Lower lobe of right lung (tissue), 2 donors: ENCODE measurements around the gene TECRL. TPM values are rescaled to one million over a fixed set of nuclear protein-coding genes. Genes with fewer than 3 reads are reported as not detected.

ENCODE experiments used
- ATAC-seq, 2 donors: fragments of 200-7000 bp; cut with Tn5 transposase; one replicate each; pipeline ENCODE4 v1.9.1; 2020 to 2022; ENCODE audit warnings: mild to moderate bottlenecking in 2 of 2, moderate library complexity in 2 of 2
- DNase-seq: peaks from one replicate; pipeline ENCODE4 v3.0.0-alpha.2; 2020
- H3K27ac ChIP-seq: fragments of 200-600 bp; one replicate; pipeline ENCODE4 v1.8.0; 2022
- H3K27me3 ChIP-seq: fragments of 200-600 bp; one replicate; pipeline ENCODE4 v1.8.0; 2022; ENCODE audit warnings: low read depth
- H3K36me3 ChIP-seq: fragments of 200-600 bp; one replicate; pipeline ENCODE4 v1.8.0; 2022; ENCODE audit warnings: mild to moderate bottlenecking
- H3K4me1 ChIP-seq: fragments of 200-600 bp; one replicate; pipeline ENCODE4 v1.8.0; 2022
- H3K4me3 ChIP-seq: fragments of 200-600 bp; one replicate; pipeline ENCODE4 v1.8.0; 2022; ENCODE audit warnings: mild to moderate bottlenecking
- H3K9me3 ChIP-seq: fragments of 200-600 bp; one replicate; pipeline ENCODE4 v1.8.0; 2022
- intact Hi-C: fragments of 100-400 bp; cut with DNase I; formaldehyde crosslinking; loops from one replicate; pipeline ENCODE4 v1.11.0; 2022
- total RNA-seq: library from RNA; stranded (reverse); fragmentation: NEBNext Ultra II Directional; extraction: Animal tissue kit (Norgen Biotek cat#: 25700); gene quantifications from one replicate; pipeline ENCODE4 v1.2.1, GENCODE V29; 2021
- TF ChIP-seq, protein P1 (sequence below): fragments of 200-600 bp; IDR thresholded peaks from one replicate; pipeline ENCODE4 v1.8.0; 2022; ENCODE audit warnings: antibody characterized with exemption, mild to moderate bottlenecking
- donor health status: DM: no; HTN: yes; CAD: no; lungs with severe emphysema.

Gene TECRL
- total RNA-seq, 1 donor from 2014 or later: not detected

DNA sequence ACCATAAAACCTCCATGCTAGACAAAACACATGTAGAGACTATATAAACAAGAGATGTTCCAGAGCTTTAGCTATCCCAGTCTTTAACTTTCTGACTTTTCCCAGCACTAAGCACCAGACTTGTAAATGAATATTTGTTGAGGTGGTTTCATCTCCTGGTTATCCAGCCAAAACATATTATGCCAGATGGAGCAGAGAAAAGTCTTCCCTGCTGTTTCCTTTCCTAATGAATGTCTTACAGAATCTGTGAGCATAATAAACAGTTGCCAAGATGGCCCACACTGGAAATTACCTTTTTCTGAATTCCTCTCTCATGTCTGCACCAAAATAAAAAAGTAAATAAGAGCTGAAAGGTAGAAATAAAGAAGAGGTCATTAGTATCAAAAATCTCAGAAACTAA lies 159.2 kb downstream of the TECRL start:
- Histone ChIP-seq H3K4me1 (no peaks in the 10 kb centered on the region), H3K9me3 (no peaks in the 10 kb centered on the region), H3K27me3 (no peaks in the 10 kb centered on the region), H3K27ac (no peak overlapping the region), H3K4me3 (no peak overlapping the region), H3K36me3 (no peaks in the 10 kb centered on the region)
- DNase-seq (no peak), ATAC-seq (no peak)
- intact Hi-C loops: no loop called here
- TF ChIP-seq, protein P1, sequence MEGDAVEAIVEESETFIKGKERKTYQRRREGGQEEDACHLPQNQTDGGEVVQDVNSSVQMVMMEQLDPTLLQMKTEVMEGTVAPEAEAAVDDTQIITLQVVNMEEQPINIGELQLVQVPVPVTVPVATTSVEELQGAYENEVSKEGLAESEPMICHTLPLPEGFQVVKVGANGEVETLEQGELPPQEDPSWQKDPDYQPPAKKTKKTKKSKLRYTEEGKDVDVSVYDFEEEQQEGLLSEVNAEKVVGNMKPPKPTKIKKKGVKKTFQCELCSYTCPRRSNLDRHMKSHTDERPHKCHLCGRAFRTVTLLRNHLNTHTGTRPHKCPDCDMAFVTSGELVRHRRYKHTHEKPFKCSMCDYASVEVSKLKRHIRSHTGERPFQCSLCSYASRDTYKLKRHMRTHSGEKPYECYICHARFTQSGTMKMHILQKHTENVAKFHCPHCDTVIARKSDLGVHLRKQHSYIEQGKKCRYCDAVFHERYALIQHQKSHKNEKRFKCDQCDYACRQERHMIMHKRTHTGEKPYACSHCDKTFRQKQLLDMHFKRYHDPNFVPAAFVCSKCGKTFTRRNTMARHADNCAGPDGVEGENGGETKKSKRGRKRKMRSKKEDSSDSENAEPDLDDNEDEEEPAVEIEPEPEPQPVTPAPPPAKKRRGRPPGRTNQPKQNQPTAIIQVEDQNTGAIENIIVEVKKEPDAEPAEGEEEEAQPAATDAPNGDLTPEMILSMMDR: no peak

DNA sequence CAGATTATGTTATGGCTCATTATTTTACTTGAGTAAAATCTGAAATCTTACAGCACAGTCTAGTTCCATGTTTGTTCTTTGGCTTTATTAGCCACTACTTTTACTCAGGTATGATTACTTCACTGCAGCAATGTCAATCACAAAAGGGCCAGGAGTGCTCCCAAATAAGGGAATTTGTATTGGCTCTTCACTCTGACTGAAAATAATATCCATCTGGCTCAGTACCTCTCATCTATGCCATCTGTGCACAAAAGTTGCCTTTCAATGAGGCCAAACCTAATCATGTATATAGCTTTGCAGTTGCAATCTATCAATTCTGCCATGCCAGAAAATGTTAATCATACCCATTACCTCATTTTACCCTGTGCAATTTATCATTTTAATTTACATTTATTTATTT lies 161.1 kb downstream of the TECRL start:
- Histone ChIP-seq H3K4me3 (no peak overlapping the region), H3K36me3 (no peaks in the 10 kb centered on the region), H3K27me3 (no peaks in the 10 kb centered on the region), H3K9me3 (no peaks in the 10 kb centered on the region), H3K4me1 (no peaks in the 10 kb centered on the region), H3K27ac (no peak overlapping the region)
- TF ChIP-seq, protein P1: no peak
- DNase-seq: no peak
- ATAC-seq: no peak
- intact Hi-C loops: no loop called here

DNA sequence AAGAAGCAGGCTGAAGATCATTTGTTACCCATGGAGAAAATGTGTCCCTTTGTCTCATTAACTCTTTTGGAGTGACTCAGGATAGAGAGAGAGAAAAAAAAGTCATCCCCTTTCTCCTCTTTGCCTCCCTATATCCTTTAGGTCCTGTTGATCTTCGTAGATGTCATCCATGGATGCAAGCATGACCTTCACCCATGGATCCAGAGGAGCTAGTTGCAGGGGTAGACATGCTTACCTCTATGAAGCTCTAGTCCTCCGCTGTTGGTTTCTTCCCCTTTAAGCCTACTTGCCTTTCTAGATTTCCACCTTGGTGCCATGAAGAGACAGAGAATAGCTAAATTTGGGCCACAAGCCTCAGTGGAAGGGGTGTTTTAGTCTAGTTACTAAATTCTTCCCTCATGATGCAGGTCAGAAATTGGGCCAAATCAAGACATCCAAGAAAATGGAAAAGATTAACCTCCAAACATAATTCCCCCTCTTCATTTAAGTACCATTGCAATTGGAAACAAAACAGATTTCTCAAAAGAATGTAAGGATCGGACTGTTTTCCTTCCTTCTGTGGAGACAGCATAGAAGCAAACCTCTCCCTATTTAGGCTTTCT lies 178.4 kb downstream of the TECRL start:
- Histone ChIP-seq H3K36me3 (no peaks in the 10 kb centered on the region), H3K9me3 (peaks cover 57% of the 10 kb centered on the region), H3K4me1 (no peaks in the 10 kb centered on the region), H3K27ac (no peak overlapping the region), H3K27me3 (no peaks in the 10 kb centered on the region), H3K4me3 (no peak overlapping the region)
- TF ChIP-seq, protein P1: no peak
- DNase-seq (no peak), ATAC-seq (no peak)
- intact Hi-C loops: no loop called here
